ENCODE results near the gene SCYGR6.
"Not testable (repeated sequence)": the region's sequence is repeated elsewhere in the genome, so short reads cannot be mapped to it uniquely, and the experiment has no call there.

The SCYGR6 gene, protein sequence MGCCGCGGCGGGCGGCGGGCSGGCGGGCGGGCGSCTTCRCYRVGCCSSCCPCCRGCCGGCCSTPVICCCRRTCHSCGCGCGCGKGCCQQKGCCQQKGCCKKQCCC

DNA sequence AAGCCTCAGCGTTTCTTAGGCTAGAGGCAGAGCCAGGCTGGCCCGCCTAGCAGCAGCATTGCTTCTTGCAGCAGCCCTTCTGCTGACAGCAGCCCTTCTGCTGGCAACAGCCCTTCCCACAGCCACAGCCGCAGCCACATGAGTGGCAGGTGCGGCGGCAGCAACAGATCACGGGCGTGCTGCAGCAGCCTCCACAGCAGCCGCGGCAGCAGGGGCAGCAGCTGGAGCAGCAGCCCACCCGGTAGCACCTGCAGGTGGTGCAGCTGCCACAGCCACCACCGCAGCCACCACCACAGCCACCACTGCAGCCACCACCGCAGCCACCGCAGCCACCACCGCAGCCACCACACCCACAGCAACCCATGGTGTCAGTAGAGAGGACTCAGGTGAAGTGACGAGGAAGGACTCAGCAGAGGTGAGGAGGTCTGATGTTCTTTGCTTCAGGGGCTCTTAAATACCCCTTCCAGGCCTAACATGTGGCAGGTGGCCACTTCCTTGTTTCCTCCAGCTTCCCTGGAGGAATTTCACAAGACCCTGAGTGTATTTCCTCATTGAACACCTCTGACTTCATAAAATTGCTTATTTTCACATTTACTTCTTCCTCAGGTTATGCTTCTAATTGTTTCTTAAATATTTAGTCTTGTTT, at the start of gene SCYGR6:
SCYGR6 (minus strand) TSS at position 364 of the 646 bp plus-strand sequence; CDS start at position 364, 0 bp downstream.
- no peak for DNase-seq (ENCODE audit: low read depth in 2 of 2, low spot score in 1 of 2)

- DNase-seq (ENCODE audit: low read depth in 2 of 2, low spot score in 1 of 2): no peak
These were observed 49.6 kb upstream of the SCYGR6 start for GRCh38 chr2:227774011-227774624.

- DNase-seq (ENCODE audit: low read depth in 2 of 2, low spot score in 1 of 2): no peak
These were observed 48.4 kb upstream of the SCYGR6 start for GRCh38 chr2:227772932-227773331.

DNA sequence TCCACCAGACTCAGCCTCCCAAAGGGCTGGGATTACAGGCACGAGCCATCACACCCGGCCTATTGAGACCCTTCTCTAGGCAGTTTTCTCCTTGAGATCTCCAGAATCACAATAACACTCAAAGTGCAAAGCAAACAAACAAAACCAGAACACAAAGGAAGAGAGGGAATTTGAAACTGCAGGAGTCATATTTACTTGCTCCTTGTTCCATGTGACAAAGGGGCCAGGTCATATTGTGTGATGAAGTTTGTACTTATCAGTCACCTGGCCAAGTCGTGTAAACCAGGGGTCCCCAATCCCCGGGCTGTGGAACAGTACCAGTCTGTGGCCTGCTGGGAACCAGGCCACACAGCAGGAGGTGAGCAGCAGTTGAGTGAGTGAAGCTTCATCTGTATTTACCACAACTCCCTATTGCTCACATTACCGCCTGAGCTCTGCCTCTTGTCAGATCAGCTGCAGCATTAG, 47.7 kb upstream of the SCYGR6 start:
- DNase-seq (ENCODE audit: low read depth in 2 of 2, low spot score in 1 of 2): no peak

DNA sequence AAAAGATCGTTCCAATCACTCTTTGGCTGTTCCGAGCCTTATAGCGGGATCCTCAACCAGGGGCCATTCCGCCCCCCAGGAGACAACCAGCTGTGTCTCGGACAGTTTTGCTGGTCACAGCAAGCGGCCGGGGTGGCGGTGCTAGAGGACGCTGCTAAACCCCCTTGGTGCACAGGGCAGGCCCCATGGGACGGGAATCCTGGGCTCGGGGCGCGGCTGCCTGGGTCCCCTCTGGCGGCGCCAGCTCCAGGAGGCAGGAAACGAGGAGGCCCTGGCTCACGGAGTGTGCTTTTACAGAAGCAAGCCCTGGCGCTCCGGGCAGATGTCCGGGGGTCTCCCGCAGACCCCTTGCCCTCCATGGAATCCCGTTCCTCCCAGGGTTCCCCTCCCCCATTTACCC, 43.3 kb upstream of the SCYGR6 start:
- no peak for DNase-seq (ENCODE audit: low read depth in 2 of 2, low spot score in 1 of 2)

DNA sequence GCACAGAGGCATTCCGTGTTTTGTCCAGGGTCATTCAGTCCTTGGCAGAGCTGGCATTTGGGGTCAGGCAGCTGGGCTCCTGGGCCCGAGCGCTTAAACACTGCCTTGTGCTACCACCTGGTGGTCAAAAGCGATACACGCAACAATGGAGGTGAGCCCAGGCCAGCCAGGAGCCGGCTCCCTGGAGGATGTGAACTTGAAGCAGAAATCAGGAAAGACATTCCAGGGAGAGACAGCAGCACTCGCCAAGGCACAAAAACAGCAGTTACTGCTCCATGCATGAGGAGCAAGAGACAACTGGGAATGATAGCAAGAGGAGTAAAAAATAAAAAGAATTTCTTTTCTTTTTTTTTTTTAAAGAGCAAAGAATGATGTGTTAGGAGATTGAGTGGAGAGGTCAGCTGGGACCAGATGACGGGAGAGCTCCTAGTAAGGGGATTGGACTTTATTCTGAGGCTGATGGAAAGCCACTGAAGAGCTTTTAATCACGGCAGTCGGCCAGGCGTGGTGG, 41.9 kb upstream of the SCYGR6 start:
- peak; percentile 9 to 31 for DNase-seq (ENCODE audit: low read depth in 2 of 2, low spot score in 1 of 2)

DNA sequence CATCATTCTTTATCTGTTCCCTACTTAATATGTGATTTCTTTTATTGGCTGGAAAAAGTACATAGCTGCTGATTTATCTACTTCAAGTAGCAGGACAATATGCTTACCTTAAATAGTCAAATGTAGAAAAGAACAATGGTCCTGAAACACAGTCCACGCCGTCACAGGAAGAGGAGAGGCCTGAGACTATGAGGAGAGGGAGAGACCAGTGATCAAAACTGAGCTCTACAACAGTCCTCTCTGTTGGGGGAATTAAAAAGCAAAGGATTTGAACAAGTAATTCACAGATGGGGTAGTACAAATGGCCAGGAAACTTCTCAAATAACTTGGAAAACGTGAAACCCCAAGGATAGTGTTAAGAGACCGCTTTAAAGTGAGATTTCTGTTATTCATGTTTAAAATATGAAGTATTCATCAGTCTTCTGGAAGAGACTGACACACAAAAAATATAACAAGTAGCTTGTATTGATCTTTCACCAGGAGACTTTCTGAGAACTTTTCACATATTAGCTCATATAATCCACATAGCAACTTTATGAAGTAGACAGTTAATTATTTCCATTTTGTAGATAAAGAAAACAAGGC, 41.3 kb upstream of the SCYGR6 start:
- DNase-seq (ENCODE audit: low read depth in 2 of 2, low spot score in 1 of 2): no peak

DNA sequence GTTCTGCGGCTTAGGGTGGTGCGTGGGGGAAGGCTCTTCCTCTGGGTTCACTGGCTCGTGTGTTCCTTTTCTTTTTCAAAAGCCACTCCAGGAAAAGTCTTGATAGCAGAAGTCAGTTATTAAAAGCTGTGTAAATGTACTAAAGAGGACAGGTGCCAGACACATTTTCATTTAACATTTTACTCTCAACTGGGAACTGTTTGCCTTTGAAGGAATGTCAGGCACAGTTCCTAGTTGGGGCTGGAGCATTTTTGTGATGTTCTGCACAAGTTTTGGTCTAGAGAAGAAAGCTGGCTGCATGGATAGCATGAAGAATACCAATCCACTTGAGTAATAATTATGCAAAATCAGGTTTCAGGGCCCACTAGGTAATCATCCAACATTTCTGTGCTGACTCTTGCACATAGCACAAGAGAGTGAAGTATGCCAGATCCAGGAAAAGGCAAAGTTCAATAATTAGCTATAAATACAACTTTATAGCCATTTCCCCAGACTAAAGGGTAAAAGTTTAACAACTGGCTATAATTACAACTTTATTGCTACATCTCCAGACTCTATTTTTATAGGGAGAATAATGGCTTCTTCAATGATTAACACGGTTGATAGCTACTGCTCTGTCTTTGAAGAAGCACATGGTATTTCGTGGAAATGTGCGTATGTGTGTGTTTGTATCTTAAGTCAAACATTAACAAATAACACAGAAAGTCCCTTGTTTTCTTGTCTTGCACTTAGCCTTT, 37.4 kb upstream of the SCYGR6 start:
- no peak for DNase-seq (ENCODE audit: low read depth in 2 of 2, low spot score in 1 of 2)

GRCh38 chr2:227759411-227760118, 35.0 kb upstream of the SCYGR6 start:
- no peak for DNase-seq (ENCODE audit: low read depth in 2 of 2, low spot score in 1 of 2)

- DNase-seq (ENCODE audit: low read depth in 2 of 2, low spot score in 1 of 2): not testable (repeated sequence)
These were observed 31.7 kb upstream of the SCYGR6 start for GRCh38 chr2:227756261-227756660.

GRCh38 chr2:227748079-227748478, 23.5 kb upstream of the SCYGR6 start:
- DNase-seq (ENCODE audit: low read depth in 2 of 2, low spot score in 1 of 2): no peak

DNA sequence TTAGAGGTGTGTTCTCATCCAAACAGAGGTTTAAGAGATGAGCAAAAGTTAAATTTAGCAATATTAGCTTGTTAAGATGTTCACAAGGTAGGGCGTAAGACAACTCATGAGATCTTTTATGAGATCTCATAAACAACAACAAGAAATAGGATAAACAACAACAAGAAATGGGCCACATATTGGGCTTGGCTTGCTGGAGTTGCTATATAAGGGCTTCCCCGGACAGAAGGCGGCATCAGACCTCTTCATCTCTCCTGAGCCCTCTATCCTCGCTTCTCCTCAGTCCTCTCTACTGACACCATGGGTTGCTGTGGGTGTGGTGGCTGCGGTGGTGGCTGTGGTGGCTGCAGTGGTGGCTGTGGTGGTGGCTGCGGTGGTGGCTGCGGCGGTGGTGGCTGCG, 21.0 kb upstream of the SCYGR6 start, which contains the start of gene SCYGR8:
SCYGR8 (plus strand) TSS at position 301 of the 400 bp plus-strand sequence; CDS start at position 301, 0 bp downstream.
- DNase-seq (ENCODE audit: low read depth in 2 of 2, low spot score in 1 of 2): no peak

DNA sequence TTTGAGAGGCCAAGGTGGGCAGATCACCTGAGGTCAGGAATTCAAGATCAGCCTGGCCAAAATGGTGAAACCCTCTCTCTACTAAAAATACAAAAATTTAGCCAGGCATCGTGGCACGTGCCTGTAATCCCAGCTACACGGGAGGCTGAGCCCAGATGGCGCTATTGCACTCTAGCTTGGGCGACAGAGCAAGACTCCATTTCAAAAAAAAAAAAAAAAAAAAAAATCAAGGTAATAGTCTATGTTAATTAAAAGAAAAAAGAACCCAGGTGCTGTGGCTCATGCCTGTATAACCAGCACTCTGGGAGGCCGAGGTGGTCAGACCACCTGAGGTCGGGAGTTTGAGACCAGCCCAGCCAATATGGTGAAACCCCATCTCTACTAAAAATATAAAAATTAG, 16.1 kb upstream of the SCYGR6 start:
- not testable (repeated sequence) for DNase-seq (ENCODE audit: low read depth in 2 of 2, low spot score in 1 of 2)

- DNase-seq (ENCODE audit: low read depth in 2 of 2, low spot score in 1 of 2): no peak
These were observed 14.8 kb upstream of the SCYGR6 start for GRCh38 chr2:227739351-227739750.

GRCh38 chr2:227728035-227728434, 3.5 kb upstream of the SCYGR6 start, which contains the start of gene SCYGR7:
Gene SCYGR7 (plus strand): TSS chr2:227728335. CDS start chr2:227728335, 0 bp downstream.
- DNase-seq (ENCODE audit: low read depth in 2 of 2, low spot score in 1 of 2): no peak

GRCh38 chr2:227722821-227723220, 1.7 kb downstream of the SCYGR6 start:
- DNase-seq (ENCODE audit: low read depth in 2 of 2, low spot score in 1 of 2): not testable (repeated sequence)

DNA sequence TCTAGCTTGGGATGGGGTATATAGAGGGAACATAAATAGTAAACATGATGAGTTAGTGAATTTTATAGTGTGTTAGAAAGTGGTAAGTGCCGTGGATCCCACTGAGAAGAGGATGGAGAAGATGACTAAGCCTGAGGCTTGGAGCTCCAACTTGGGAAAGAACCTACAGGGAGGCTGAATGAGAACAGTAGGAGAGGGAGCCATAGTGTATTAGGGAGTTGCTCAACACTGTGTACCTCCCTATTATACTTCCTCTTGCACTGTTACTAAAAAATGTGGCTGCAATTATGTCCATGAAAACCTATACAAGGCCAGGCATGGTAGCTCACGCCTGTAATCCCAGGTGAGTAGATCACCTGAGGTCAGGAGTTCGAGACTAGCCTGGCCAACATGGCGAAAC, 3.9 kb downstream of the SCYGR6 start:
- DNase-seq (ENCODE audit: low read depth in 2 of 2, low spot score in 1 of 2): no peak

GRCh38 chr2:227719641-227720040, 4.9 kb downstream of the SCYGR6 start:
- DNase-seq (ENCODE audit: low read depth in 2 of 2, low spot score in 1 of 2): no peak

- DNase-seq (ENCODE audit: low read depth in 2 of 2, low spot score in 1 of 2): no peak
These were observed 6.6 kb downstream of the SCYGR6 start, which contains the start of gene SLC19A3 for GRCh38 chr2:227717687-227718567. Gene SLC19A3 (minus strand): TSS chr2:227718028. CDS start chr2:227702318, 15,710 bp downstream.
